Amygdala (tissue), 56 donors: ENCODE results near the gene ENGASE.

Experiments
- DNase-seq, 56 donors: peaks; one replicate each; lab custom pipeline; 2025; lab: John Stamatoyannopoulos, UW

Gene ENGASE

DNA sequence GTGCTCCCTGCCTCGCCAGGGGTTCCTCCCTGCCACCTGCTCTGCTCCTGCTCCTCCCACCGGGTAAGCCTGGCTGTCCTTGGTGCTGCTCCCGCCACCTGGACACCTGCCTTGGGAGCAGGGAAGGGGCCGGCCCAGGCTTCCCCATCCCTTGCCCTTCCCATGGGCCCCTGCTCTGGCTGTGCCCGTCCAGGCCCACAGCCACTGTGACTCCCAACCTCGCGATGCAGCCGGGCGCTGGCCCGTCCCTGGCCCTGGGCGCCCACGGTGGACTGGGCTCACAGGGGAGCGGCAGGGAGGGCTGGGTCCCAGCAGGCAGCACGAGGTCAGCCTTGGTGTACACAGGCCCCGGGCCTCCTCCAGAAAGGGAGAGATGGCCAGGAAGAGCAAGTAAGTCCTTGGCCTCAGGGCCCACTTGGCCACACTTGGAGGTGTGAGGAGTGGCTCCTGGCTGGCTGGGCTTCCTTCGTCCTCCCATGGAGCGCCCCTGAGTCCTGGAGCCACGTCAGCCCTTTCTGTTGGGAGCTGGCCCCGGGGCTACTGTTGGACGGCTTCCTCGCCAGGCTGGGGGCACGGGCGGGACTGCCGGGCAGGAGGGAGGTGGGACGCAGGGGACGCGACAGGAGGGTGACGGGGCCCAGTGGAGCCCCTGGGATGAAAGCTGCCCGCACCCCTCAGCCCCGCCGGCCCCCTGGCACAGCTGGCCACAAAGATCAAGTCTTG lies 15.3 kb downstream of the ENGASE start:
- no peak for DNase-seq

DNA sequence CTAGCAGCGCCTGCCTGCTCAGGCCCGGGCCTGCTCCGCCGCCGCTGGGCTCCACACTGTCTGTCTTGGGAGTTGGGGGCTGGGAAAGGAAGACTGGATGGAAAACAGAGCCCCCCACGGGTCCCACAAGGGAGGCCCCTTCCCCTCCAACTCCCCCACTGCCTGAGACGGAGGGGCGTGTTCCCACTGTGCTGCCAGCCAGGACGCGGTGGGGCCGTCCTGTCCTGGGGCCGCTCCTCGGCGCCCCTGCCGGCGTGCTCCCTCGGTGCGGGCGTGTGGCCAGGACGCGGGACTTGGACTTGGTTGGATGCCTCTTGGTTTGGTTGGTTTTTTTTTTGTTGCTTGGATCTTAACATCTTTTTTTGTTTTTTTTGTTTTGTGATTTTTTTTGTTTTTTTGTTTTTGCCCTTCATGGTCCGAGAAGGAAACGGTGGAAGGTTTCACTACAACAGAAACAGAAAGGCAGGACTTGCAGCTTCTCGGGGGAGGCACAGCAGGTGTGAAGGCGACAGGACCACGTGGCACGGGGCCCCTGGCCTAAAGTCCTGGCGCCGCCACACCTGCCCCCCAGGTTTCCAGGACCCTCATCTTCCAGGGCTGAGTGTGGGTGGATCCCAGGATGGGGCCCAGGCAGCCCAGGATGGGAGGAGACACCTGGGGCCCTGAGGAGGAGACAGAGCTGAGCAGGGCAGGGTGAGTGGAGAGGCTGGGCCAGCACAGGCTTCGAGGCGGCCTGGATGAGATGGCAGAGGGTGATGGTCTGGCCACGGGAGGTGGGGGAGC lies 16.0 kb downstream of the ENGASE start:
- no peak for DNase-seq

DNA sequence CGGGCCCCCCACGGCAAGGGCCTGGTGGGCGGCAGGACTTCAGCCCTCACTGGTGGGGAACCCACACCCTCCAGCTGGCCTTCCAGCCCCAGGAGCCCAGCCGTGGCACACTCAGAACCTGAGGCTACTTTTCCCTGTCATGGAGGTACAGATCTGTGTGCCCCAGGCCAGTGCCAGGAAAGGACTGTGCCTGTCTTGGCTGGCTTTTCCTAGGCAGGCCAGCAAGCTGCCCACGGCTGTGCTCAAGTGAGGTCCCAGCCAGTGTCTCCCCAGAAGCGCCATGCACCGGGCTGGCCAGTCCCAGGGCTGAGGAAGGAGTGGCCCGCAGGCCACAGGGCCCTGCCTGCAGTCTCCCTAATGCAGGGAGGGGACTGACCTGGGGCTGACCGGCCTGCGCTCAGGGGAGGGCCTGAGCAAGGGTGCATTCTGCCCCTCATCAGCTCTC lies 16.6 kb downstream of the ENGASE start:
- DNase-seq, result no peak

DNA sequence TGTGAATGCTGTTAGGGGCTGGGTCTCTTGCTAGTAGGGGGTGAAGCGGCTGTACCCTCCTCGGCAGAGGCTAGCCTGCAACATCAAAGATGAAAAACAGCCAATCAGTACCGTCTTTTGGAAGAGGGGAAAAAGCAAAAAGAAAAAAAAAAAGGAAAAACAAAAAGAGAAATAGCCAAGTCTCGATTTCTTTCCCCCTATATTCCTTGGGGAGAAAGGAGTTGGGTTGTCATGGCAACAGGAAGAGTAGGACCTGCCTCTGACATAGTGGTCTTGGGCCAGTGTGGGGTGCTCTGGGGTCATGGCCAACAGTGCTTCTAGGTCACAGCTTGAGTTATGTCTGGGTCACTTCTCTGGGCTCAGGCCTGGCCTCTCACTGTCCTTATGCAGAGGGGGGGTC lies 17.9 kb downstream of the ENGASE start:
- DNase-seq, result no peak

DNA sequence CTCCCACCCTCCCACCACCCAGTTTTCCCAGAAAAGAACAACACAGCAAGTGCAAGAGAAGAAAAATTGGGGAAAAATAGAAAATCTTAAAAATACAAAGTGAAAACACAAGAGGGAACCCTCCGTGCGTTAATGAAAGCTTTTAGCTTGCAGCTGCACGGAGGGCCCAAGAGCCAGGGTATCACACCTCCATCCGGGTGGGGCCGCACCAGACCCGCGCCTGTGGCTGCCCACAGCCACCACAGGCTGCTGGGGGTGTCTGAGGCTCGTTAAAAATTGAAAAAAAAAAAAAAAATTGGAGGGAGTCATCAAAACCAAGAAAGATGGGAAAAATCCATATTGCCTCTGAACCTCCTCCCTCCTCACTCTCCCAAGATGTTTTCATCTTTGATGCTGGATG lies 18.6 kb downstream of the ENGASE start:
- no peak for DNase-seq

DNA sequence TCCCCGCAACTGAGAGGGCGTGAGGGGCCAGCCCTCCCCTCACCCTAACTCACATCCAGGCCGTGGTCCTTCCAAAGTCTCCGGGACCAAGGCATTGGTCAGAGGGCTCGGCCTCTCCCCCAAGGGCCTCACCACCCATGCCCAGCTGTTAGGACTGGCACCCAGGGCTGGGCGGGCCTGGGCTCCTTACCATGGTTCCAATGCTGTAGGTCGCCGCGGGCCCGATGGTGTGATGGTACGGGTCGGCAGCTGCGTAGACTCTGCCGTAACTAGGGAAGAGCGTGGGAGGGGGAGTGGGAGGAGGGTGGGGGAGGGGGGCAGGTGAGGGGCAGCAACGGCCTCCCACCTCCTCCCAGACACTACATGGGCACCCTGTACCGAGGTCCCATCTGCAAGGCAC lies 19.6 kb downstream of the ENGASE start:
- no peak for DNase-seq

DNA sequence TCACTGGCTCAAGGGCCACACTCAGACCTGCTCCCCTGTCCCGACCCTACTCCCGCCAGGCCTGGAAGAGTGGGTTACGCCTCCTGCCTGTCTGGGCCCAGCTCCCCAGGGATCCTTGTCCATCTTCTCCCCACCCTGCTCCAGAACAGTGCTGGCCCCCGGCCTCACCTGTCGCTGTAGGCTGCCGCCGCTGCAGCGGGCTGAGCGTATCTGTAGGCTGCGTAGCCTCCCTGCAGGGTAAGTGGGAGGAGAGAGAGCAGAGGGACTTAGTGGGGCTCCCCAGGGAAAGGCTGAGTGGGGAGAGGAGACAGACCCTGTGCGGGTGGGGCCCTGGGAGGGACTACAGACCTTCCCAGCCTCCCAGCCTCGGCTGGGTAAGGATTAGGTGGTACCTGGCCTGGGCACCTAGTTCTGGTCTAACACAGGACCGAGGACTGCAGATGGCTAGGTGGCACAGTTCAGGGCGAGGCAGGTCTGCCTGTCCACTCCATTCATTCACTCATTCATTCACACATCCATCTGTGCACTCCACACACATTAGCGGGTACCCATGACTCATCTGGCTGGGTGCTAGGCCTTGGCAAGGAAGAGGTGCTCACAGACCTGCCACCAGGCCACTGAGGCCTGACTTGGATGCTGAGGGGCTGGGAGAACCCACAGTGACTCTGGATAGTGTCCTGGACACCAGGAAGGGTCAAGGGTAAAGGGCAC lies 20.9 kb downstream of the ENGASE start:
- no peak for DNase-seq

DNA sequence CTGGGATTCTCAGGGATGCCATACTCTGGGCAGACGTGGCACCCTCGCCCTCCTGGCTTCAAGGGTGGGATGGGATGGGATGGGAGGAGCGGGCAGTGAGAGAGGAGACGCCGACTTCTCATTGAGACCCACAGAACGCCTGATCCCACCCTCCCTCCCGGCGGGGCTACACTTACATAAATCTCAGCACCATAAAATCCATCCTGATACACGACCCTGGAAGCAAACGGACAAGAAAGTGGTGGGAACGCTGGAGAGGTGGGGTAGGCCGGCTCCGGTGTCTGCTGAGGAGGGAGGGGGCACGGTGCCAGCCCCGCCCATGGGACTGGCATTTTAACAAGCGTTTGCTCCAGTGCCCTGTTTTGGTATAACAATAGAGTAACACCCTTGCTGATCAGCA lies 21.9 kb downstream of the ENGASE start:
- no peak for DNase-seq

DNA sequence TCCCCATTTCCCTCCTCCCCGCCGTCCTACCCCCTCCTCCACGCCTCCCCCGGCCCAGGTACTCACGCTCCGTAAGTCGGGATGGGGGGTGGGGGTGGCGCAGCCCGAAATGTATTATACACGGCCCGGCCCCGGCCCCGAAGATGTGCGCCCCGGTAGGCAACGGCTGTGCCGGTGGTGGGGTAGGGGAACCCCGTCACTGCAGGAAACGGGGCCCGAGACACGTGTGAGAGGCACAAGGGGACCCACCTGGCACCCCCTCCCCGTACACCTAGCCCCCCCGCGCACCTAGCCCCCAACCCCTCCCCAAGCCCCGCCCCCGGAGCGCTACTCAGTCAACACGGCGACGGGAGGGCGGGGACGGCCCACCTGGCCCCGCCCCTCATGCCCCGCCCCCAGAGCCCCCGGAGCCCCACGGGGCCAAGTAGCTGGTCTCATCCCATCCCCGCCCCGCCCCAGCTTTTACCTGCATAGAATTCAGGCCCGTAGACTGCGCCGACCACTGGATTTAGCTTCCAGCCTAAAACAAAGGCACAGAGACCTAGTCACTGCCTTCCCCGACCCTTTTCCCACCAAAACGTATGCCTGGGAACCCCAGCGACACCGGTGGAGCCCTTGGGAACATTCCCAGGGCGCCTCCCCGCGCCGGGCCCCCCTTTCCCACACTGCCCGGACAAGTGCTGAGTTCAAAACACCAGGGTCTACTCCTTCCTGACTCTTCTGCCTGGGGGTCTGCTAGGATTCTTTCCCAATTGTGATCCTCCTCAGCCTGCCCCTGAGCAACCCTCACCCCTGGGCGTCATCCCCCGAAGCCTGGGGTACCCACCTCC lies 22.8 kb downstream of the ENGASE start:
- DNase-seq, result no peak

DNA sequence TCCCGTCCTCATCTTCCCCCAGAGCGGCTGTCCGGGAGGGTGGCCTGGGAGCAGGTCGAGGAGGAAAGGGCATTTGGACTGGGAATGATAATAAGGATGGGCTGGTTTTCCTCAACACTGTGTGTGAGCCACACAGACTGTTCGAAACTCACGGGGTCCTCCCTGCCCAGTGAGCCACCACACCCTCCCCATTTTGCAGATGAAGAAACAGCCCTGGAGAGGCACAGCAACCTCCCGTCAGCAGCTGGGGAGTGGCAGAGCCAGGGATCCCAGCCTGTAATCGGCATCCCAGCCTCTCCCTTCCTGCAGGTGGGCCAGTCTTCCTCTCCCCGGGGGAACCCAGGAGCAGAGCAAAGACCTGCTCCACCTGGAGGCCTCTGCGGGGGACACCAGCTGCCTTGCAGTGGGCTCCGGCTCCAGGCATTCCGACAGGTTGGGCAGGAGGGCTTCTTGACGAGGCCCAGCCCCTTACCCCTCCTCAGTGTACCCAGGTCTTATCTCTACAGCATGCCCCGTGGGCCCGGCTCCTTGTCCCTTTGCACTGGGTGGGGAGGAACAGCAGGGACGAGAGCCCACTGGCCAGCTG lies 23.8 kb downstream of the ENGASE start:
- no peak for DNase-seq

DNA sequence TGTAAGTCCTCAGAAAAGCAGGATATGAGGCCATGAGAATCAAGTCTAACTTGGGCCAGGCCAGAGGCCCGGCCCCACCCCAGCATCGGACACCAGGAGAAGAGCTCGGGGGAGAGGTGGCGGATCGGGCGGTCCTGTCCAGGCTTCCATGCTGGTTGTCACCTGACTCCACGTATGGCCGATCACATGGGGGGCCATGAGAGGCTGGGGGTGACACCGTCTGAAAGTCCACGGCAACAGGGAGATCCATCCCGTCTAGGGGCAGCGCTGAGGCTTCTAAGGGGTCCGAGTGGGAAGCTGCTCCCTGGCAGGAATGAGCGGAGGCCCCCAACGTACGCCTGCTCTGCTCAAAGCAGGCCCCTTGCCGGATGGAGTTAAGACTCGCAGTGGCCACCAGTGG lies 25.8 kb downstream of the ENGASE start:
- DNase-seq, result no peak

DNA sequence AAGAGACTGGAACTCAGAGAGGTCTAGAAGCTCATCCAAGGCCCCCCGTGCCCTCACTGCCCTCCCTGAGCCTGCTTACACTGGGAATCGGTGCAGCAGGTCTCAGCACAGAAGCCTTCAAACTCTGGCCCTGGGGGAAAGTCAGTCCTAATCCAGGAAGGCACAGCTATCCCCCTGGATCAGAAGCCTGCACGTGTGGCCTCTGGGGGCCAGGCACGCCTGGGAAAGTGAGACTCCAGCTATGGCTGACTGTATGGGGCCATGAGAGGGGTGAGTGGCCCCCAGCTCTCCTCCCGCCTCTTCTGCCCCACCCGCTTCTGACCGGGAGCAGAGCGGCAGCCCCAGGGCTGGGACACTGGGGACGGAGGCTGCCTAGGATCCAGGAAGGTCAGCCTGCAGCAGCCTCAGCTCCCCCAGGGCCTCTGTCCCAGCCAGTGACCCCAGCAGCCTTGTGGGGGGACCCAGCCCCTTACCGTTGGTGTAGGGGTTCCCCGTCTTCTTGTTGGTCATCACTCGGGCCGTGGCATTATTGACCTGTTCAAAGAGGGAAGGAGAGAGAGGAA lies 26.6 kb downstream of the ENGASE start:
- DNase-seq, result no peak

DNA sequence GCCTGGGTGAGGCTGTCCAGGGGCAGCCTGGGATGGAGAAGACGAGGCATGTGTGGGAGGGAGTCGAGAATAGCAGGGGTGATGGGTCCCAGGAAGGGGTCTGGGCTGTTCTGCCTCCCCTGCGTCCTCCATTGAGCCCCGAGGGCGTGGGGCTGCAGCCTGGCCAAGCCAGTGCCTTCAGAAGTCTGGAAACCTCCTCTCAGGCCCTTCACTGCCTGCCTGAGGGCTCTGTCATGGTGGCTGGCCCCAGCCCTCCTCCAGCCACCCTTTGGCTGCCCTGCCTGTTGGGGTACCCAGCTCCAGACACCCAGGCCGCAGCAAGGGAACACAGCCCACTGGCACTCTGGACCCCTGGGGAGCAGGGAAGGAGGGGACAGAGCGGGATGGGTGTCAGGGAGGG lies 27.6 kb downstream of the ENGASE start:
- no peak for DNase-seq

DNA sequence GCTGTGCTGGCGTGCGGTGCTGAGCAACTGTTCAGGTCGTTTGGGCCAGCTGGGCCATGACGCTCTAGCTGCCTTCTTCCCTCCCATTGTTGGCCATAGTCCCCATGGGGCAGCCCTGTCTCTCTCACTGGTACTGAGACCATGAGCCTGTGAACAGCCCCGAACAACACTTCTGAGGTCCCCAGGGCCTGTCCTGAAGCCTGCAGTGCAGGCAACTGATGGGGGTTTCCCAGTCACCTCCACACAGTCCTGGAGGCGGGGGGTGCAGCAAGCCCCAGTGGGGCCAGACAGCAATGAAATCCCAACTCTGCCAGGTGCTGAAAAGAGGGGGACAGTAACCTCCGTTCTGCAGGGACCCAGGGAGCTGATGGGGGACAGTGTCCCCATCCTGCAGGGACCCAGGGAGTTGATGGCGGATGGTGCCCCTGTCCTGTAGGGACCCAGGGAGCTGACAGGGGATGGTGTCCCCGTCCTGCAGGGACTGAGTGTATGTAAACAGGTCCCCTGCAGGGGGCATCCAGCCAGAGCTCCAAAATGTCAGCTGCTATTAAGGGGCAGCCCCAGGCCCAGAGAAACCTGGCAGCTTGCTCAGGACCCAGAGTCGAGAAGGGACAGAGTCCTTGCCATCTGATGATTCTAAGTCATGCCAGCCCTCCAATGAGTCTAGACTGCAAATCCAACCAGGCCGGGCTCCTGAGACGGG lies 30.4 kb downstream of the ENGASE start:
- no peak for DNase-seq

DNA sequence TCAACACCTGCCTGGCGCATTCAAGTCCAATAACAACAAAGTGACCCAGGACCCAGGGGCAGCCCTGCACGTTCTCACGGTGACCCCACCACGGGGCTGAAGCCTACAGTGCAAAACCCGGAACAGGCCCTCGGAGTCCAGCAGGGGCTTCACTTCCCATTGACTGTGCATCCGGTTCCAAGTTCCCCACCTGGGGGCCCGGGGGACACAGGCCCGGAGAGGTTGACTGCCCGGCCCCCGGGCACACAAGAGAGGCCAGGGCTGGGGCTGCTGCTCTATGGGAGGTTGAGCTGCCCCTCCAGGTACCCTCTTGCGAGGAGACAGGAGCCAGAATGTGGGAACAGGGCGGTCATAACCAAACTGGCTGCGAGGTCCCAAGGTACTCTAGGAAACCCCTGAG lies 31.3 kb downstream of the ENGASE start:
- DNase-seq, result no peak

DNA sequence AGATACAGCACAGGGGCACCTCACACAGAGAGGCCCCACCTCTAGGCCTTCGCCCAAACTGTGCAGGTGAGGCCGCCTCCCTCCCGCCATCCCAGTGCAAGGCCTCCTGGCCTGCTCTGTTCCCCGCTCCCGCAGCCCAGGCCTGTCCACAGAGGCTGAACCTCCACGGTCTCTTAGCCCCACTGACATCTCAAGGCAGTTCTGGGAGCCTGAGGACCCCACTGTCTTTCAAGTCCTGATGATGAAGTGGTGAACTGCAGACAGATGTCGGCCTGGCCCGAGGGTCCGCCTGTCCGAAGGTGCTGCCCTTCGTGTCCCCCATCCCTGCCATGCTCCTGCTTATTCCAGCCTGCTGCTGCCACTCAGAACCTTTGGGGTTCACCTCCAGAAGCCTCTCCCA lies 32.3 kb downstream of the ENGASE start:
- DNase-seq, result no peak

DNA sequence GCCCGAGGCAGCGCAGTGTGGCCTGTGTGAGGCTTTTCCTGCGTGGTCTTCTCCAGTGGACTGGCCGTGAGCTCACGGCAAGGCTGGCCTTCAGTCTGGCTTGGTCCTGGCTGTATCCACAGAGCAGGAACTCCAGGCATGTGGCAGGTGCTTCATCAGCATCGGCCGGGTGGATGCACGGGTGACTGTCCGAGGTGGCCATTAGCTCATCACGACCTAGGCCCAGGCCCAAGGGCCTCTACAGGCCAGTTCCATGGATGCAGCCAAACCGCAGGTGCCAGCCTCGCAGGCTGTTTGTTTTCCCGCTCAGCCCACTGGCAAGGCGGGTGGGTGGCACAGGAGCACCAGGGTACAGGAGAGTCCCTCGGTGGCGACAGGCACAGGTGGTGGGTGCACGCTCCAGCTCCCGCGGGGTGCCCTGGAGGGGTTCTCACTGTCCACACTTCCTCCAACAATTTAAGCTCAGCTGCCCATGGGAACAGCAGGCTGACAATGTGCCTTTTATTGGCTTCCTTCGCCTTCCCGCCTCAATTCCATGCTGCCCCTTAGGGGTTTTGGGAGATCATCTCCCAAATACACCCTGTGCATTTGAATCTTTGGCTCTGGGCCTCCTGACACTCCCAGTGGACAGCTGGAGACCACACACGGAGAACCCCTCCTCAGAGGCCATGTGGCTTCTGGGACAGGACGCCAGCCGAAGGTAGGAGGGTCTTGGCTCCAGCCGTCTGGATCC lies 33.0 kb downstream of the ENGASE start:
- no peak for DNase-seq

DNA sequence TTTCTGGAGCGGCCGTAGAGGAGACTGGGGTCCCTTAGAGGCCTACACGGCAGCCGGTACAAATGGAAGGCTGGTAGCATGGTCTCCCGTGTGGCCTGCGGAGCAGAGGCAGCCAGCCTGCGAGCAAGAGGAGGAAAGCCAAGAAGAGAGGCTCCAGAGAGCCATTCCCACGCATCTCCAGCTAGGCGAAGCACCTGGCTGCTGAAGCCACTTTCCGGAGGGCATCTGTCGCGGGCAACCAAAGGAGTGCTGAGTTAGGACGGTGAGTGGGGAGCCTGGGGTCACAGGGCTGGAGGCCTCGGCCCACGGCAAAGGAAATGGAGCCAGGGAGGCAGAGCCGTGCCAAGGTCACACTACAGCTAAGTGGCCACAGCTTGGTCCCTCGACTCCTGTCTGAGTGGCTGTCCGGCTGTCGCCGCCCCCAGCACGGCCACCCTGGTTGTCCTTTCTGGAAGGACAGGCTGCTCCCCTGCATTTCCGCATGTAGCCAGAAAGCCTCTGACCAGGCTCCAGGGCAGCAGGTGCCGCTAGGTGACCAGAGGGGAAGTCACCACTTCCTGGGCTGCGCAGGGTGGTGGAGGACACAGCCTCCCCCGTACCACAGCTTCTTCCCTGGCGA lies 33.7 kb downstream of the ENGASE start:
- DNase-seq, result no peak
